IMR-90 (cell line): ENCODE measurements around the gene TELO2. TPM values are rescaled to one million over a fixed set of nuclear protein-coding genes. Genes with fewer than 3 reads are reported as not detected.

ENCODE experiments used
- ATAC-seq: fragments of 200-7000 bp; cut with Tn5 transposase; 2 replicates; pipeline ENCODE4 v1.9.1; 2020; ENCODE audit warnings: low read depth, mild to moderate bottlenecking, moderate library complexity
- BruUV-seq: library from RNA; stranded (reverse); fragments of 400-500 nt; replicated peaks from 2 replicates; lab custom pipeline; 2021; lab: Mats Ljungman, UMichigan
- CTCF ChIA-PET: fragments of 300-600 bp; formaldehyde crosslinking; extraction: SDS; loops from one replicate; lab custom pipeline; 2021; ENCODE audit warnings: antibody characterized with exemption; lab: Yijun Ruan, JAX
- POLR2A ChIA-PET: fragments of 300-600 bp; sonication (Branson Sonifier 250); formaldehyde crosslinking; loops from one replicate; lab custom pipeline; 2022; ENCODE audit warnings: antibody characterized with exemption; ENCODE audit not compliant: unreplicated experiment; lab: Charles Lee
- DNase-seq: peaks from one replicate; pipeline ENCODE4 v3.0.0; 2013
- H2AFZ ChIP-seq: replicated peaks from 2 replicates; pipeline ENCODE3; 2013; ENCODE audit warnings: low read length, mild to moderate bottlenecking; ENCODE audit not compliant: poor library complexity
- H2AK5ac ChIP-seq: 2 replicates; pipeline ENCODE4 v1.6.1; 2013; ENCODE audit warnings: low read depth, low read length, inconsistent platforms
- H2AK9ac ChIP-seq: replicated peaks from 2 replicates; pipeline ENCODE3; 2013; ENCODE audit warnings: mild to moderate bottlenecking, low read depth, low read length, moderate library complexity; ENCODE audit not compliant: poor library complexity
- H2BK120ac ChIP-seq: 2 replicates; pipeline ENCODE4 v1.6.1; 2013; ENCODE audit warnings: low read depth, low read length, inconsistent platforms
- H2BK15ac ChIP-seq: 3 replicates; pipeline ENCODE4 v1.6.1; 2013; ENCODE audit warnings: low read depth, low read length, inconsistent platforms
- H2BK20ac ChIP-seq: 2 replicates; pipeline ENCODE4 v1.6.1; 2013; ENCODE audit warnings: low read depth, mild to moderate bottlenecking, inconsistent platforms, low read length, moderate library complexity
- H2BK5ac ChIP-seq: 2 replicates; pipeline ENCODE4 v1.6.1; 2013; ENCODE audit warnings: mild to moderate bottlenecking, low read depth, low read length, inconsistent platforms; ENCODE audit not compliant: poor library complexity, severe bottlenecking
- H3K14ac ChIP-seq: replicated peaks from 2 replicates; pipeline ENCODE4 v1.6.1; 2013; ENCODE audit warnings: low read depth, low read length, inconsistent platforms
- H3K18ac ChIP-seq: 2 replicates; pipeline ENCODE4 v1.6.1; 2013; ENCODE audit warnings: low read depth, low read length, control low read depth
- H3K23ac ChIP-seq: 2 replicates; pipeline ENCODE4 v1.6.1; 2013; ENCODE audit warnings: low read depth, low read length, inconsistent platforms
- H3K27ac ChIP-seq: 2 replicates; pipeline ENCODE4 v1.5.1; 2013; ENCODE audit warnings: mild to moderate bottlenecking, control low read depth, low read length; ENCODE audit not compliant: insufficient read depth
- H3K27me3 ChIP-seq: 2 replicates; pipeline ENCODE4 v1.6.1; 2013; ENCODE audit warnings: low read length; ENCODE audit not compliant: control insufficient read depth, insufficient read depth
- H3K36me3 ChIP-seq: 2 replicates; pipeline ENCODE4 v1.6.1; 2013; ENCODE audit warnings: low read length, mixed read lengths; ENCODE audit not compliant: control insufficient read depth, insufficient read depth
- H3K4ac ChIP-seq: 2 replicates; pipeline ENCODE4 v1.6.1; 2013; ENCODE audit warnings: low read depth, low read length, inconsistent platforms
- H3K4me1 ChIP-seq: 2 replicates; pipeline ENCODE4 v1.6.1; 2013; ENCODE audit warnings: low read length, mixed read lengths; ENCODE audit not compliant: control insufficient read depth, insufficient read depth
- H3K4me2 ChIP-seq: 2 replicates; pipeline ENCODE4 v1.6.1; 2013; ENCODE audit warnings: low read depth, mild to moderate bottlenecking, control low read depth, low read length, moderate library complexity
- H3K4me3 ChIP-seq: 2 replicates; pipeline ENCODE4 v1.5.1; 2013; ENCODE audit warnings: low read depth, mild to moderate bottlenecking, control low read depth, low read length, moderate library complexity; ENCODE audit not compliant: insufficient read depth
- H3K56ac ChIP-seq: 2 replicates; pipeline ENCODE4 v1.6.1; 2013; ENCODE audit warnings: low read length, inconsistent platforms; ENCODE audit not compliant: insufficient read depth; ENCODE audit errors: extremely low read depth
- H3K79me1 ChIP-seq, 2 experiments: 2 replicates each; pipeline ENCODE4 v1.6.1; 2013; ENCODE audit warnings: low read length in 2 of 2, inconsistent platforms in 1 of 2, low read depth in 1 of 2
- H3K9ac ChIP-seq: 2 replicates; pipeline ENCODE4 v1.6.1; 2013; ENCODE audit warnings: low read depth, low read length, control low read depth
- H3K9me1 ChIP-seq: 2 replicates; pipeline ENCODE4 v1.6.1; 2013; ENCODE audit warnings: low read length, inconsistent platforms; ENCODE audit not compliant: insufficient read depth
- H3K9me3 ChIP-seq: 2 replicates; pipeline ENCODE4 v1.6.1; 2013; ENCODE audit warnings: low read length; ENCODE audit not compliant: control insufficient read depth, insufficient read depth
- H4K20me1 ChIP-seq: 2 replicates; pipeline ENCODE4 v1.6.1; 2013; ENCODE audit warnings: low read length, inconsistent platforms; ENCODE audit not compliant: insufficient read depth
- H4K5ac ChIP-seq: 2 replicates; pipeline ENCODE4 v1.6.1; 2013; ENCODE audit warnings: mild to moderate bottlenecking, low read depth, low read length, control low read depth
- H4K8ac ChIP-seq, 2 experiments: 2 replicates each; pipeline ENCODE4 v1.6.1; 2013; ENCODE audit warnings: low read depth in 2 of 2, low read length in 2 of 2, control low read depth in 1 of 2, inconsistent platforms in 1 of 2
- H4K91ac ChIP-seq: 2 replicates; pipeline ENCODE4 v1.6.1; 2013; ENCODE audit warnings: low read depth, low read length, inconsistent platforms; ENCODE audit not compliant: insufficient read depth
- BHLHE40 ChIP-seq: fragments of 150-350 bp; IDR thresholded peaks from 2 replicates; pipeline ENCODE4 v1.6.1; 2016; ENCODE audit warnings: mild to moderate bottlenecking, low read depth, low read length
- CEBPB ChIP-seq: IDR thresholded peaks from 2 replicates; pipeline ENCODE4 v1.6.1; 2012; ENCODE audit warnings: low read depth, low read length, improper control_type of control experiment
- CHD1 ChIP-seq: IDR thresholded peaks from 2 replicates; pipeline ENCODE4 v1.6.1; 2012; ENCODE audit warnings: low read depth, low read length, improper control_type of control experiment
- FOS ChIP-seq: fragments of 150-350 bp; IDR thresholded peaks from 2 replicates; pipeline ENCODE4 v1.6.1; 2016; ENCODE audit warnings: low read depth, low read length
- MAFK ChIP-seq: IDR thresholded peaks from 2 replicates; pipeline ENCODE4 v1.6.1; 2012; ENCODE audit warnings: low read depth, low read length, improper control_type of control experiment
- MAZ ChIP-seq: IDR thresholded peaks from 2 replicates; pipeline ENCODE4 v1.6.1; 2012; ENCODE audit warnings: low read depth, mild to moderate bottlenecking, low read length, improper control_type of control experiment, moderate library complexity, borderline replicate concordance
- RAD21 ChIP-seq: IDR thresholded peaks from 2 replicates; pipeline ENCODE4 v1.6.1; 2012; ENCODE audit warnings: low read length, improper control_type of control experiment
- RCOR1 ChIP-seq: IDR thresholded peaks from 2 replicates; pipeline ENCODE4 v1.6.1; 2012; ENCODE audit warnings: mild to moderate bottlenecking, low read length, improper control_type of control experiment; ENCODE audit not compliant: insufficient replicate concordance
- RFX5 ChIP-seq: IDR thresholded peaks from 2 replicates; pipeline ENCODE4 v1.8.0; 2012; ENCODE audit warnings: low read depth, mild to moderate bottlenecking, low read length, moderate library complexity
- WGBS, 2 experiments: methylation state at CpG; one replicate each; pipeline versions ENCODE4 v1.1.5 to v1.1.7; 2013; ENCODE audit warnings: missing lambda C conversion rate in 2 of 2; ENCODE audit not compliant: insufficient read length in 1 of 2; ENCODE audit errors: extremely low coverage in 2 of 2; 5-methylcytosine and 5-hydroxymethylcytosine counted together
- dilution Hi-C: fragments of 300-500 bp; cut with HindIII; formaldehyde crosslinking; loops from one replicate; pipeline ENCODE4 v1.14.3; 2018; ENCODE audit warnings: low sequenced_read_pairs; ENCODE audit not compliant: unreplicated experiment
- in situ Hi-C: fragments of 300-500 bp; cut with MboI; formaldehyde crosslinking; loops from 3 replicates; pipeline ENCODE4 v1.14.3; 2019; ENCODE audit warnings: low sequenced_read_pairs, inconsistent platforms, mixed read lengths
- intact Hi-C: fragments of 100-400 bp; cut with micrococcal nuclease; formaldehyde crosslinking; loops from 2 replicates; pipeline ENCODE4 v1.10.0; 2022
- polyA plus RNA-seq, 3 experiments: library from polyadenylated mRNA; depleted of rRNA; stranded (reverse); fragments of >200 nt; gene quantifications; 2 replicates each; pipeline ENCODE4 v1.2.3, GENCODE V29; 2012; ENCODE audit warnings: low replicate concordance in 1 of 3
- total RNA-seq: library from RNA; depleted of rRNA; stranded (reverse); fragments of >200 nt; gene quantifications from 2 replicates; pipeline ENCODE4 v1.2.3, GENCODE V29; 2012
- TF ChIP-seq, protein P1 (sequence below): conservative IDR thresholded peaks from 2 replicates; pipeline ENCODE4 v1.5.1; 2012; ENCODE audit warnings: mild to moderate bottlenecking, low read depth, low read length, improper control_type of control experiment
- TF ChIP-seq, protein P2 (sequence below): fragments of 150-350 bp; IDR thresholded peaks from 2 replicates; pipeline ENCODE4 v1.6.1; 2017; ENCODE audit warnings: mild to moderate bottlenecking, antibody characterized with exemption, low read length, low read depth

Gene TELO2
- total and polyA plus RNA-seq, 2 of the 4 experiments (the other 2 are of a cell fraction) = 6.6 to 26.6 TPM

DNA sequence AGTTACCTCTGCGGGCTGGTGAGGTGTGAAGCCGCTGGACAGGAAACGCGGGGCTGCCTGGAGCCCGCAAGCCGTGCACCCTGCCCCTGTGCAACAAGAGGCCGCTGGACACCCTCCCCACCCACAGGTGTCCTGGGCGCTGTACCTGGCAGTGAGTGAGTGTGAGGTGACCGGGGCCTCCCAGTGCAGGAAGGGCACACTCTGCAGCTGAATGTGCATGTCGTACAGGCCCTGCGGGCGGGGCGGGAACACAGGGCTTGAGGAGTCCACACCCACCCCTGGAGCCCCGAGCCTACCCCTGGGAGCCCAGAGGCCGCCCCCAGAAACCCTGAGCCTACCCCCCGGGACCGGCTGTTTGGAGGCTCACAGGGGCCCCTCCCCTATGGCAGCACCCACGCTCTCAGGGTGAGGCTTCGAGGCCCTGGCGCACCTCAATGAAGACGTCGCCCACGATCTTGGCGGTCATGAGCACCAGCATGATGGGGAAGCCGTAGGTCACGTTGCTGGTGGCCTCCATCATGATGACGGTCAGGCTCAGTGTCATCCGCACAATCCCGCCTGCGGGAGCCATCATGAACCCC, 44.5 kb upstream of the TELO2 start:
- 100% methylated on average over 8 of the region's 30 CpGs; no CpG with 5 or more reads in 1 of the 2 experiments for WGBS, 2 experiments
- ATAC-seq = no peak
- H2AK5ac ChIP-seq = no peak overlapping the region
- ChIA-PET POLR2A (interaction anchor here (1.1 kb wide), 1 partner anchor 28 kb away, joined by 3 read pairs; the partner anchor contains the start of gene UQCC4), CTCF (no interaction called here)
- H2BK120ac ChIP-seq = no peak overlapping the region
- H3K79me1 ChIP-seq = no peaks in the 10 kb centered on the region
- H2AK9ac ChIP-seq = peak overlapping the region; percentile 76
- no peaks in the 10 kb centered on the region for H3K9me1 ChIP-seq
- peaks cover 39% of the 10 kb centered on the region for H3K36me3 ChIP-seq
- no peak overlapping the region for H2BK5ac ChIP-seq
- no peaks in the 10 kb centered on the region for H3K9me3 ChIP-seq
- TF ChIP-seq MAFK (no peak), RCOR1 (no peak), CHD1 (no peak), RFX5 (no peak), RAD21 (no peak), BHLHE40 (no peak), FOS (no peak), MAZ (no peak), CEBPB (no peak)
- TF ChIP-seq, protein P1, sequence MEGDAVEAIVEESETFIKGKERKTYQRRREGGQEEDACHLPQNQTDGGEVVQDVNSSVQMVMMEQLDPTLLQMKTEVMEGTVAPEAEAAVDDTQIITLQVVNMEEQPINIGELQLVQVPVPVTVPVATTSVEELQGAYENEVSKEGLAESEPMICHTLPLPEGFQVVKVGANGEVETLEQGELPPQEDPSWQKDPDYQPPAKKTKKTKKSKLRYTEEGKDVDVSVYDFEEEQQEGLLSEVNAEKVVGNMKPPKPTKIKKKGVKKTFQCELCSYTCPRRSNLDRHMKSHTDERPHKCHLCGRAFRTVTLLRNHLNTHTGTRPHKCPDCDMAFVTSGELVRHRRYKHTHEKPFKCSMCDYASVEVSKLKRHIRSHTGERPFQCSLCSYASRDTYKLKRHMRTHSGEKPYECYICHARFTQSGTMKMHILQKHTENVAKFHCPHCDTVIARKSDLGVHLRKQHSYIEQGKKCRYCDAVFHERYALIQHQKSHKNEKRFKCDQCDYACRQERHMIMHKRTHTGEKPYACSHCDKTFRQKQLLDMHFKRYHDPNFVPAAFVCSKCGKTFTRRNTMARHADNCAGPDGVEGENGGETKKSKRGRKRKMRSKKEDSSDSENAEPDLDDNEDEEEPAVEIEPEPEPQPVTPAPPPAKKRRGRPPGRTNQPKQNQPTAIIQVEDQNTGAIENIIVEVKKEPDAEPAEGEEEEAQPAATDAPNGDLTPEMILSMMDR = no peak
- TF ChIP-seq, protein P2, sequence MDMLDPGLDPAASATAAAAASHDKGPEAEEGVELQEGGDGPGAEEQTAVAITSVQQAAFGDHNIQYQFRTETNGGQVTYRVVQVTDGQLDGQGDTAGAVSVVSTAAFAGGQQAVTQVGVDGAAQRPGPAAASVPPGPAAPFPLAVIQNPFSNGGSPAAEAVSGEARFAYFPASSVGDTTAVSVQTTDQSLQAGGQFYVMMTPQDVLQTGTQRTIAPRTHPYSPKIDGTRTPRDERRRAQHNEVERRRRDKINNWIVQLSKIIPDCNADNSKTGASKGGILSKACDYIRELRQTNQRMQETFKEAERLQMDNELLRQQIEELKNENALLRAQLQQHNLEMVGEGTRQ = no peak
- no peak overlapping the region for H3K18ac ChIP-seq
- no peak overlapping the region for H3K27ac ChIP-seq
- no peaks in the 10 kb centered on the region for H4K20me1 ChIP-seq
- H3K4ac ChIP-seq = no peak overlapping the region
- dilution Hi-C loops = no loop called here
- H3K14ac ChIP-seq = no peak overlapping the region
- BruUV-seq = no TSS peak
- H3K9ac ChIP-seq = no peak overlapping the region
- no peak overlapping the region for H3K4me3 ChIP-seq
- no peak overlapping the region for H3K23ac ChIP-seq
- no peak overlapping the region for H4K8ac ChIP-seq
- no peak overlapping the region for H2BK15ac ChIP-seq
- no peak overlapping the region for H3K56ac ChIP-seq
- H2BK20ac ChIP-seq = no peak overlapping the region
- no peak overlapping the region for H3K4me2 ChIP-seq
- no peak for DNase-seq
- intact Hi-C loops = no loop called here
- in situ Hi-C loops = no loop called here
- peak overlapping the region; percentile 11 for H2AFZ ChIP-seq
- H4K91ac ChIP-seq = no peak overlapping the region
- H4K5ac ChIP-seq = no peak overlapping the region
- H3K4me1 ChIP-seq = no peaks in the 10 kb centered on the region
- H3K27me3 ChIP-seq = no peaks in the 10 kb centered on the region
